Type B pancreatic cell (in vitro differentiated cells): ENCODE measurements around the gene MGAT4B. TPM values are rescaled to one million over a fixed set of nuclear protein-coding genes. Genes with fewer than 3 reads are reported as not detected.

ENCODE experiments used
- DNase-seq: peaks from one replicate; pipeline ENCODE4 v3.0.0; 2021; ENCODE audit warnings: mixed read lengths; ENCODE audit not compliant: unreplicated experiment; ENCODE audit errors: extremely low spot score
- H3K27ac Mint-ChIP-seq: 2 replicates; pipeline ENCODE4 v1.8.0; 2021; ENCODE audit warnings: mild to moderate bottlenecking, mixed read lengths
- H3K27me3 Mint-ChIP-seq: 2 replicates; pipeline ENCODE4 v1.8.0; 2021; ENCODE audit warnings: mixed read lengths
- H3K36me3 Mint-ChIP-seq: 2 replicates; pipeline ENCODE4 v1.8.0; 2021; ENCODE audit warnings: mixed read lengths
- H3K4me1 Mint-ChIP-seq: one replicate; pipeline ENCODE4 v1.8.0; 2021; ENCODE audit warnings: mixed read lengths; ENCODE audit not compliant: unreplicated experiment
- H3K4me3 Mint-ChIP-seq: 2 replicates; pipeline ENCODE4 v1.8.0; 2021; ENCODE audit warnings: mild to moderate bottlenecking, mixed read lengths
- H3K9me3 Mint-ChIP-seq: 2 replicates; pipeline ENCODE4 v1.8.0; 2021; ENCODE audit warnings: mixed read lengths
- CTCF ChIP-seq: fragments of 200-600 bp; sonication (generic); conservative IDR thresholded peaks from 2 replicates; pipeline ENCODE4 v1.5.0; 2021; ENCODE audit warnings: antibody characterized with exemption, mild to moderate bottlenecking
- total RNA-seq: library from RNA; stranded (reverse); gene quantifications from 2 replicates; pipeline ENCODE4 v1.2.1, GENCODE V29; 2021; ENCODE audit warnings: low replicate concordance

MGAT4B gene
- total RNA-seq, 1 donor from 2014 or later = 169 TPM

DNA sequence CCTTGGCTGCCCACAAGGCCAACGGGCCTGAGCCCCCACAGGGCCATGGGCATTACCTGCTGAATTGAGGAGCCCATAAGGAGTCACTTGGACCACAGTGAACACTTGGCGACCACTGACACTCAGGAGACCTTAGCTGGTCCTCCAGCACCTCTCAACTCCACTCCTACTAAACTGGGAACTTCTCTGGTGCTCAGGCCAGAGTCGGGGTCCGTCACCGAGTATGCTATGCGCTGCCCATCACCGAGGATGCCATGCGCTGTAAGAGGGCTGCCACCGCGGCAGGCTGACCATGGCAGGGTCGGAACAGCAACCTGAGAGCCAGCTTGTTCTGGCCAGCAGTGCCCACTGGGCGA, 13.4 kb upstream of the MGAT4B start:
- no peak for DNase-seq
- no peaks in the 10 kb centered on the region for H3K9me3 Mint-ChIP-seq
- H3K27ac Mint-ChIP-seq = peak overlapping the region; percentile 94
- H3K36me3 Mint-ChIP-seq = peaks cover 15% of the 10 kb centered on the region
- H3K4me1 Mint-ChIP-seq = peaks cover 32% of the 10 kb centered on the region
- peak overlapping the region; percentile 83 for H3K4me3 Mint-ChIP-seq
- no peaks in the 10 kb centered on the region for H3K27me3 Mint-ChIP-seq
- TF ChIP-seq CTCF = no peak

GRCh38 chr5:179819296-179820126, 12.8 kb upstream of the MGAT4B start:
- H3K4me1 Mint-ChIP-seq = peaks cover 30% of the 10 kb centered on the region
- no peaks in the 10 kb centered on the region for H3K27me3 Mint-ChIP-seq
- no peaks in the 10 kb centered on the region for H3K9me3 Mint-ChIP-seq
- DNase-seq = no peak
- peak overlapping the region; percentile 83 for H3K4me3 Mint-ChIP-seq
- peak overlapping the region; percentile 94 for H3K27ac Mint-ChIP-seq
- no peak for TF ChIP-seq CTCF
- H3K36me3 Mint-ChIP-seq = peaks cover 14% of the 10 kb centered on the region

GRCh38 chr5:179818746-179819295, 12.2 kb upstream of the MGAT4B start:
- Mint-ChIP-seq H3K27ac (peak overlapping the region; percentile 91), H3K27me3 (no peaks in the 10 kb centered on the region), H3K4me1 (peaks cover 29% of the 10 kb centered on the region), H3K9me3 (no peaks in the 10 kb centered on the region), H3K36me3 (peaks cover 13% of the 10 kb centered on the region), H3K4me3 (peak overlapping the region; percentile 73)
- no peak for TF ChIP-seq CTCF
- no peak for DNase-seq

- H3K4me1 Mint-ChIP-seq = peaks cover 29% of the 10 kb centered on the region
- DNase-seq = no peak
- H3K9me3 Mint-ChIP-seq = no peaks in the 10 kb centered on the region
- TF ChIP-seq CTCF = no peak
- peak overlapping the region; percentile 85 for H3K4me3 Mint-ChIP-seq
- H3K27ac Mint-ChIP-seq = peak overlapping the region; percentile 91
- H3K36me3 Mint-ChIP-seq = peaks cover 15% of the 10 kb centered on the region
- H3K27me3 Mint-ChIP-seq = no peaks in the 10 kb centered on the region
These were observed 11.5 kb upstream of the MGAT4B start for GRCh38 chr5:179817890-179818745.

GRCh38 chr5:179817470-179817840, 10.8 kb upstream of the MGAT4B start:
- peak overlapping the region; percentile 49 for H3K4me3 Mint-ChIP-seq
- H3K9me3 Mint-ChIP-seq = no peaks in the 10 kb centered on the region
- no peak for DNase-seq
- peaks cover 14% of the 10 kb centered on the region for H3K36me3 Mint-ChIP-seq
- peaks cover 24% of the 10 kb centered on the region for H3K4me1 Mint-ChIP-seq
- peak overlapping the region; percentile 91 for H3K27ac Mint-ChIP-seq
- no peaks in the 10 kb centered on the region for H3K27me3 Mint-ChIP-seq
- TF ChIP-seq CTCF = no peak
